AG09309 (cell line): ENCODE data around the gene SCAF8.

Experiments
- DNase-seq: peaks from one replicate; pipeline ENCODE4 v3.0.0-alpha.2; 2010; ENCODE audit warnings: low read depth
- H3K4me3 ChIP-seq: 2 replicates; pipeline ENCODE4 v1.5.1; 2011; ENCODE audit warnings: mild to moderate bottlenecking, low read depth, low read length, moderate library complexity; ENCODE audit not compliant: control insufficient read depth
- CTCF ChIP-seq: IDR thresholded peaks from 2 replicates; pipeline ENCODE4 v1.5.1; 2011; ENCODE audit warnings: mild to moderate bottlenecking, low read depth, low read length, inconsistent platforms; ENCODE audit not compliant: insufficient read depth, control insufficient read depth; ENCODE audit errors: missing control alignments

The SCAF8 gene

GRCh38 chr6:154876486-154877280 is 143.5 kb downstream of the SCAF8 start:
- no peak overlapping the region for H3K4me3 ChIP-seq
- DNase-seq: no peak
- TF ChIP-seq CTCF: no peak

- TF ChIP-seq CTCF: no peak
- no peak overlapping the region for H3K4me3 ChIP-seq
- DNase-seq: no peak
Observed at GRCh38 chr6:154878871-154879491, 145.8 kb downstream of the SCAF8 start.

GRCh38 chr6:154882107-154882506 is 148.9 kb downstream of the SCAF8 start:
- H3K4me3 ChIP-seq: no peak overlapping the region
- TF ChIP-seq CTCF: no peak
- DNase-seq: peak; percentile 18
